Thyroid gland (tissue), 4 donors: ENCODE results near the gene GLB1L.

Experiments
- POLR2A ChIP-seq, 2 donors: fragments of 450-650 bp; IDR thresholded peaks; one replicate each; pipeline ENCODE4 v1.6.1; 2017; ENCODE audit warnings: antibody characterized with exemption in 2 of 2, mild to moderate bottlenecking in 2 of 2, moderate library complexity in 1 of 2
- TF ChIP-seq, protein P1 (sequence below), 6 experiments: fragments of 200-600 bp in 3 of 6; fragments of 450-650 bp in 3 of 6; sonication (generic) in 3 of 6; IDR thresholded peaks; one replicate each; pipeline ENCODE4 v1.5.1; 2016 to 2019; ENCODE audit warnings: antibody characterized with exemption in 6 of 6, mild to moderate bottlenecking in 2 of 6, inconsistent platforms in 1 of 6, moderate library complexity in 1 of 6

DNA sequence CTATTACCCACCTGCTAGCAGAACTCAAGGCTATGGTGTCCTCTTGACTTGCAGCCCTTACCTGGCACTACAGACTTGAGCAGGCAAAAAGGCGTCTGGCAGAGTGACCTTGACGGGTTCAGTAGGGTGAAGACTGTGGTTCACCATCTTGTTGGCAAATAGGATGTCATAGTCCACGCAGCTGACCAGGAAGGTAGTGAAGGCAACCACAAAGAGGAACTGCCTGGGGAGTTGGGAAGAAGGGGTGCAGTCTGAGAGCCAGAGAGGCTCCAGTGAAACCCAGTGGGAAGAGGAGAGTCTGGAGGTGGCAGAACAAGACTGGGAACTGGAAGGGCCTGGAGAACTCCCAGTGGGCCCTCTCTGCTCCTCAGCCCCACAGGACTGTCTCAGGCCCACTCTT lies 19.9 kb downstream of the GLB1L start:
- TF ChIP-seq POLR2A (IDR thresholded peaks at IDR 0.05): no peak
- TF ChIP-seq, protein P1, sequence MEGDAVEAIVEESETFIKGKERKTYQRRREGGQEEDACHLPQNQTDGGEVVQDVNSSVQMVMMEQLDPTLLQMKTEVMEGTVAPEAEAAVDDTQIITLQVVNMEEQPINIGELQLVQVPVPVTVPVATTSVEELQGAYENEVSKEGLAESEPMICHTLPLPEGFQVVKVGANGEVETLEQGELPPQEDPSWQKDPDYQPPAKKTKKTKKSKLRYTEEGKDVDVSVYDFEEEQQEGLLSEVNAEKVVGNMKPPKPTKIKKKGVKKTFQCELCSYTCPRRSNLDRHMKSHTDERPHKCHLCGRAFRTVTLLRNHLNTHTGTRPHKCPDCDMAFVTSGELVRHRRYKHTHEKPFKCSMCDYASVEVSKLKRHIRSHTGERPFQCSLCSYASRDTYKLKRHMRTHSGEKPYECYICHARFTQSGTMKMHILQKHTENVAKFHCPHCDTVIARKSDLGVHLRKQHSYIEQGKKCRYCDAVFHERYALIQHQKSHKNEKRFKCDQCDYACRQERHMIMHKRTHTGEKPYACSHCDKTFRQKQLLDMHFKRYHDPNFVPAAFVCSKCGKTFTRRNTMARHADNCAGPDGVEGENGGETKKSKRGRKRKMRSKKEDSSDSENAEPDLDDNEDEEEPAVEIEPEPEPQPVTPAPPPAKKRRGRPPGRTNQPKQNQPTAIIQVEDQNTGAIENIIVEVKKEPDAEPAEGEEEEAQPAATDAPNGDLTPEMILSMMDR (IDR thresholded peaks at IDR 0.05): no peak
